ENCODE results near the gene ZFP36L1.

ZFP36L1 gene

GRCh38 chr14:68816943-68817430, 24.1 kb upstream of the ZFP36L1 start:
- intact Hi-C loops (cut with DNase I): loop anchor here (1.0 to 10.0 kb wide), 4 partner anchors 569 to 982 kb away; no protein-coding TSS in a partner anchor
- no peak for DNase-seq

- intact Hi-C loops (cut with DNase I): loop anchor here (1.0 to 10.0 kb wide), 4 partner anchors 568 to 982 kb away; no protein-coding TSS in a partner anchor
- DNase-seq: peak; percentile 78 to 98 (median 88)
Observed at GRCh38 chr14:68816183-68816942, 23.5 kb upstream of the ZFP36L1 start.

- peak in 1 of 10 donors; percentile 85 for DNase-seq
- intact Hi-C loops (cut with DNase I): loop anchor here (1.0 to 10.0 kb wide), 4 partner anchors 567 to 981 kb away; no protein-coding TSS in a partner anchor
Observed at GRCh38 chr14:68815298-68816182, 22.7 kb upstream of the ZFP36L1 start.

- intact Hi-C loops (cut with DNase I): loop anchor here (10.0 kb wide), 1 partner anchor 980 kb away; no protein-coding TSS in a partner anchor
- DNase-seq: peak in 1 of 10 donors; percentile 82
Observed at GRCh38 chr14:68814539-68815297, 21.9 kb upstream of the ZFP36L1 start.

GRCh38 chr14:68814238-68814538, 21.3 kb upstream of the ZFP36L1 start:
- intact Hi-C loops (cut with DNase I): loop anchor here (10.0 kb wide), 1 partner anchor 979 kb away; no protein-coding TSS in a partner anchor

GRCh38 chr14:68813318-68813838, 20.5 kb upstream of the ZFP36L1 start:
- intact Hi-C loops (cut with DNase I): loop anchor here (10.0 kb wide), 1 partner anchor 979 kb away; no protein-coding TSS in a partner anchor
- DNase-seq: no peak

More at GRCh38 chr14:68814238-68814538, 21.3 kb upstream of the ZFP36L1 start:
- DNase-seq: no peak

GRCh38 chr14:68811171-68811570, 18.3 kb upstream of the ZFP36L1 start:
- no peak for DNase-seq
- intact Hi-C loops (cut with DNase I): loop anchor here (10.0 kb wide), 1 partner anchor 976 kb away; no protein-coding TSS in a partner anchor

- no peak for DNase-seq
- intact Hi-C loops (cut with DNase I): loop anchor here (10.0 kb wide), 1 partner anchor 976 kb away; no protein-coding TSS in a partner anchor
Observed at GRCh38 chr14:68810173-68811153, 17.6 kb upstream of the ZFP36L1 start.

GRCh38 chr14:68809524-68809923, 16.7 kb upstream of the ZFP36L1 start:
- DNase-seq: no peak
- intact Hi-C loops (cut with DNase I): no loop called here

- DNase-seq: peak in 1 of 10 donors; percentile 80
- intact Hi-C loops (cut with DNase I): no loop called here
Observed at GRCh38 chr14:68808696-68809480, 16.0 kb upstream of the ZFP36L1 start.

GRCh38 chr14:68807987-68808386, 15.1 kb upstream of the ZFP36L1 start:
- no peak for DNase-seq

GRCh38 chr14:68807148-68807600, 14.3 kb upstream of the ZFP36L1 start:
- intact Hi-C loops (cut with DNase I): no loop called here
- peak in 1 of 10 donors; percentile 81 for DNase-seq

More at GRCh38 chr14:68807987-68808386, 15.1 kb upstream of the ZFP36L1 start:
- intact Hi-C loops (cut with DNase I): no loop called here

- intact Hi-C loops (cut with DNase I): no loop called here
- DNase-seq: no peak
Observed at GRCh38 chr14:68806526-68807147, 13.8 kb upstream of the ZFP36L1 start.

- intact Hi-C loops (cut with DNase I): no loop called here
- no peak for DNase-seq
Observed at GRCh38 chr14:68805414-68805813, 12.5 kb upstream of the ZFP36L1 start.

- intact Hi-C loops (cut with DNase I): no loop called here
- DNase-seq: no peak
Observed at GRCh38 chr14:68801631-68802030, 8.8 kb upstream of the ZFP36L1 start.

GRCh38 chr14:68800953-68801352, 8.1 kb upstream of the ZFP36L1 start:
- DNase-seq: no peak
- intact Hi-C loops (cut with DNase I): no loop called here

GRCh38 chr14:68800390-68800789, 7.5 kb upstream of the ZFP36L1 start:
- no peak for DNase-seq
- intact Hi-C loops (cut with DNase I): no loop called here

Data from posterior cingulate gyrus (tissue), 11 donors.